Measurements from ENCODE around the gene BORCS5. TPM values are rescaled to one million over a fixed set of nuclear protein-coding genes. Genes with fewer than 3 reads are reported as not detected.
"Not testable (repeated sequence)": the region's sequence is repeated elsewhere in the genome, so short reads cannot be mapped to it uniquely, and the experiment has no call there.

BORCS5 gene
- total RNA-seq, 1 donor from 2014 or later, result 3.0 TPM

DNA sequence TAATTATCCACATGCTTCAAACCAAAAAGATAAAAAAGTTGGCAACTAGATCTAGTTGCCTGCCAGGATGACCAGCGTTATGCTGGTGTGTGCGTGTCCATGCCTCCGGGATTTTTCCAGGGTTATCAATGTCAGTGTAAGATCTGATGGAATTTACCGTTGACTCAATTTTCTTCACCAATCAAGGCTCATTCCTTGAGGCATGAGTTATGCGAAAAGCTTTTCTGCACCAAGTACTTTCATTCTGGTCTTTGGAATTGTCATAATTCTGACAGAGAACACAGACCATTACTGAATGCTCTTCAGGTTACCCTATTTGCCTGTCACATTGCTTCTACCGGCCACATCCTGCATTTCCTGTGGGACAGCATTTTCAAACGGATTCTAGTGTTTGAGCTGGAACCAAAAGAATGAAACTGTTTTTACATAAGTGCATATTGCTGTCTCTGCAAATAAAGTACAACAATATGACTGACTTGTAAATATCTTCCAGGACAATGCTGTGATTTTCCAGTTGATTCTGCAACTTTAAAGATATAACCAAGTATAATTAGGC, 114.0 kb downstream of the BORCS5 start:
- TF ChIP-seq, protein P1, sequence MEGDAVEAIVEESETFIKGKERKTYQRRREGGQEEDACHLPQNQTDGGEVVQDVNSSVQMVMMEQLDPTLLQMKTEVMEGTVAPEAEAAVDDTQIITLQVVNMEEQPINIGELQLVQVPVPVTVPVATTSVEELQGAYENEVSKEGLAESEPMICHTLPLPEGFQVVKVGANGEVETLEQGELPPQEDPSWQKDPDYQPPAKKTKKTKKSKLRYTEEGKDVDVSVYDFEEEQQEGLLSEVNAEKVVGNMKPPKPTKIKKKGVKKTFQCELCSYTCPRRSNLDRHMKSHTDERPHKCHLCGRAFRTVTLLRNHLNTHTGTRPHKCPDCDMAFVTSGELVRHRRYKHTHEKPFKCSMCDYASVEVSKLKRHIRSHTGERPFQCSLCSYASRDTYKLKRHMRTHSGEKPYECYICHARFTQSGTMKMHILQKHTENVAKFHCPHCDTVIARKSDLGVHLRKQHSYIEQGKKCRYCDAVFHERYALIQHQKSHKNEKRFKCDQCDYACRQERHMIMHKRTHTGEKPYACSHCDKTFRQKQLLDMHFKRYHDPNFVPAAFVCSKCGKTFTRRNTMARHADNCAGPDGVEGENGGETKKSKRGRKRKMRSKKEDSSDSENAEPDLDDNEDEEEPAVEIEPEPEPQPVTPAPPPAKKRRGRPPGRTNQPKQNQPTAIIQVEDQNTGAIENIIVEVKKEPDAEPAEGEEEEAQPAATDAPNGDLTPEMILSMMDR (IDR thresholded peaks at IDR 0.05), result no peak

GRCh38 chr12:12471982-12472961, 115.4 kb downstream of the BORCS5 start:
- H3K27ac ChIP-seq; H3K4me1 ChIP-seq; intact Hi-C loops (cut with DNase I); H3K9me3 ChIP-seq; H3K4me3 ChIP-seq; H3K27me3 ChIP-seq; DNase-seq (ENCODE audit: low spot score in 2 of 2): not testable (repeated sequence)
- H3K36me3 ChIP-seq, result peaks cover 20 to 25% of the 10 kb centered on the region in 2 donors

More for the DNA sequence above, 114.0 kb downstream of the BORCS5 start:
- no peak overlapping the region for H3K27ac ChIP-seq
- peaks cover 6 to 20% of the 10 kb centered on the region in 2 donors for H3K36me3 ChIP-seq
- no peaks in the 10 kb centered on the region for H3K9me3 ChIP-seq
- no peaks in the 10 kb centered on the region for H3K27me3 ChIP-seq
- no peaks in the 10 kb centered on the region for H3K4me1 ChIP-seq
- DNase-seq (ENCODE audit: low spot score in 2 of 2), result no peak
- H3K4me3 ChIP-seq, result no peak overlapping the region
- intact Hi-C loops (cut with DNase I), result no loop called here

GRCh38 chr12:12473223-12473622, 116.3 kb downstream of the BORCS5 start:
- Histone ChIP-seq H3K27ac (no peak overlapping the region), H3K36me3 (peaks cover 25 to 30% of the 10 kb centered on the region in 2 donors), H3K9me3 (no peaks in the 10 kb centered on the region), H3K4me3 (no peak overlapping the region), H3K27me3 (no peaks in the 10 kb centered on the region), H3K4me1 (no peaks in the 10 kb centered on the region)
- TF ChIP-seq, protein P1 (IDR thresholded peaks at IDR 0.05), result no peak
- intact Hi-C loops (cut with DNase I), result no loop called here
- DNase-seq (ENCODE audit: low spot score in 2 of 2), result no peak

GRCh38 chr12:12474471-12474928, 117.6 kb downstream of the BORCS5 start:
- TF ChIP-seq, protein P1 (IDR thresholded peaks at IDR 0.05), result no peak
- Histone ChIP-seq H3K9me3 (no peaks in the 10 kb centered on the region), H3K36me3 (peaks cover 29 to 38% of the 10 kb centered on the region in 2 donors), H3K27me3 (no peaks in the 10 kb centered on the region), H3K4me1 (no peaks in the 10 kb centered on the region), H3K27ac (peak overlapping the region; percentile 22 to 36), H3K4me3 (no peak overlapping the region)
- intact Hi-C loops (cut with DNase I), result no loop called here
- DNase-seq (ENCODE audit: low spot score in 2 of 2), result no peak

GRCh38 chr12:12474931-12475795, 118.3 kb downstream of the BORCS5 start:
- intact Hi-C loops (cut with DNase I), result no loop called here
- peaks cover 29 to 45% of the 10 kb centered on the region in 2 donors for H3K36me3 ChIP-seq
- no peak overlapping the region for H3K4me3 ChIP-seq
- TF ChIP-seq, protein P1 (IDR thresholded peaks at IDR 0.05), result no peak
- H3K4me1 ChIP-seq, result no peaks in the 10 kb centered on the region
- no peaks in the 10 kb centered on the region for H3K9me3 ChIP-seq
- no peak for DNase-seq (ENCODE audit: low spot score in 2 of 2)
- H3K27me3 ChIP-seq, result no peaks in the 10 kb centered on the region
- peak overlapping the region; percentile 22 to 36 for H3K27ac ChIP-seq
